ENCODE results near the gene FEM1A. TPM values are rescaled to one million over a fixed set of nuclear protein-coding genes. Genes with fewer than 3 reads are reported as not detected.

Gene FEM1A
- total and polyA plus RNA-seq, 2 experiments from 2014 or later = 1.1 to 11.0 TPM

DNA sequence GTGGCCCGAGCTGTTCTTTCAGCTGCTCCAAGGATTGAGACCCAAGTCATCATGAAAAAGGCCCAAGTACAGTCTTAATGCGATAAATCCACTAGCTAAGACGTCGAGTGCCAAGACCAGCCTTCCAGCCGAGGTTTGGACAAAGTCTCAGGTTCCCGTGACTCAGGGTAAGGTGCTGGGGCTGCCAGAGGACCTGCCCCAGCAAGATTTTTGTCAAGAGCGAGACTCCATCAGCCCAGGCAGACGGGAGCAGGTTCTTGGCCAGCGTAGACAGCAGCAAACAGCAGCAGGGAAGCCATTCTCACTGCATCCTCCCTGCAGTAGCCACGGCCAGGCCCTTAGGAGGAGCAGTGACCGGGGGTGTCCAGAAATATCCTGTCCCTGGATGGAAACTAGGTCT, 3.4 kb downstream of the FEM1A start:
- Histone ChIP-seq H3K27me3 (replicated peaks; ENCODE audit: insufficient read depth) (no peaks in the 10 kb centered on the region), H3K9ac (peak overlapping the region; percentile 11; the same call in 1 of the 2 replicates), H3K79me2 (ENCODE audit: insufficient read depth) (peaks cover 50% of the 10 kb centered on the region), H3K4me3 (no peak overlapping the region), H2AFZ (no peak overlapping the region), H3K36me3 (ENCODE audit: low read depth) (peaks cover 7% of the 10 kb centered on the region; the same call in 1 of the 2 replicates), H3K4me2 (ENCODE audit: unreplicated experiment) (no peak overlapping the region), H3K4me1 (ENCODE audit: insufficient read depth) (peaks cover 4% of the 10 kb centered on the region; the same call in 1 of the 2 replicates), H3K9me3 (ENCODE audit: low read depth) (no peaks in the 10 kb centered on the region), H3F3A (ENCODE audit: insufficient read depth) (no peaks in the 10 kb centered on the region), H4K20me1 (ENCODE audit: insufficient read depth) (no peaks in the 10 kb centered on the region), H3K27ac (no peak overlapping the region), H3K9me2 (ENCODE audit: insufficient read depth) (no peaks in the 10 kb centered on the region)
- TF ChIP-seq EZH2 (IDR thresholded peaks at IDR 0.05; ENCODE audit: insufficient read depth, poor library complexity, severe bottlenecking) (no peak), EZH2phosphoT487 (IDR thresholded peaks at IDR 0.05; ENCODE audit: insufficient read depth, low read depth) (no peak)
- WGBS, 2 experiments (ENCODE audit: low coverage in 1 of 2, low lambda C conversion rate in 2 of 2, missing lambda C conversion rate in 2 of 2) = 85 to 90% methylated on average over 10 to 11 of the region's 11 CpGs
- DNase-seq = no peak
- in situ Hi-C loops (cut with MboI) = no loop called here

DNA sequence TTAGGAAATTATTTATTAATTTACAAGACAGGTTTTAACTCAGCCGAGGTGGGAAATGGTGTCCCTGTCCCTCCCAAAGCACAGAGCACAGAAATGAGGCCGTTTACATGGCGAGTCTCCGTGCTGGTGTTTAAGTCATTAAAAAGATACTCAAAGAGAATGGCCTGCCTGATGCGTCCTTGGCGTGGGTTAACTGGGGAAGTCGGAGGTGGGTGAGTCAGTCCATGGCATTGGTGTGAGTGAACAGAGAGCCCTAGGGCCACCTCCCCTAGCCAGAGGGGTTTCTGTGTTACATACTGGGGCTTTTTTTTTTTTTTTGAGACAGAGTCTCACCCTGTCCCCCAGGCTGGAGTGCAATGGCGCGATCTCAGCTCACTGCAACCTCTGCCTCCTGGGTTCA, 3.9 kb downstream of the FEM1A start:
- Histone ChIP-seq H3K9ac (no peak overlapping the region; the same call in 1 of the 2 replicates), H3K9me2 (ENCODE audit: insufficient read depth) (no peaks in the 10 kb centered on the region), H3F3A (ENCODE audit: insufficient read depth) (no peaks in the 10 kb centered on the region), H4K20me1 (ENCODE audit: insufficient read depth) (no peaks in the 10 kb centered on the region), H3K27me3 (replicated peaks; ENCODE audit: insufficient read depth) (no peaks in the 10 kb centered on the region), H3K9me3 (ENCODE audit: low read depth) (no peaks in the 10 kb centered on the region), H3K36me3 (ENCODE audit: low read depth) (peaks cover 7% of the 10 kb centered on the region; the same call in 1 of the 2 replicates), H3K79me2 (ENCODE audit: insufficient read depth) (peaks cover 50% of the 10 kb centered on the region), H3K27ac (no peak overlapping the region), H2AFZ (no peak overlapping the region), H3K4me1 (ENCODE audit: insufficient read depth) (peaks cover 4% of the 10 kb centered on the region; the same call in 1 of the 2 replicates), H3K4me3 (no peak overlapping the region), H3K4me2 (ENCODE audit: unreplicated experiment) (no peak overlapping the region)
- in situ Hi-C loops (cut with MboI) = no loop called here
- no peak for TF ChIP-seq EZH2 (IDR thresholded peaks at IDR 0.05; ENCODE audit: insufficient read depth, poor library complexity, severe bottlenecking)
- no peak for TF ChIP-seq EZH2phosphoT487 (IDR thresholded peaks at IDR 0.05; ENCODE audit: insufficient read depth, low read depth)
- WGBS, 2 experiments (ENCODE audit: low coverage in 1 of 2, low lambda C conversion rate in 2 of 2, missing lambda C conversion rate in 2 of 2) = 66 to 71% methylated on average over 7 to 9 of the region's 9 CpGs
- peak; percentile 54 for DNase-seq

DNA sequence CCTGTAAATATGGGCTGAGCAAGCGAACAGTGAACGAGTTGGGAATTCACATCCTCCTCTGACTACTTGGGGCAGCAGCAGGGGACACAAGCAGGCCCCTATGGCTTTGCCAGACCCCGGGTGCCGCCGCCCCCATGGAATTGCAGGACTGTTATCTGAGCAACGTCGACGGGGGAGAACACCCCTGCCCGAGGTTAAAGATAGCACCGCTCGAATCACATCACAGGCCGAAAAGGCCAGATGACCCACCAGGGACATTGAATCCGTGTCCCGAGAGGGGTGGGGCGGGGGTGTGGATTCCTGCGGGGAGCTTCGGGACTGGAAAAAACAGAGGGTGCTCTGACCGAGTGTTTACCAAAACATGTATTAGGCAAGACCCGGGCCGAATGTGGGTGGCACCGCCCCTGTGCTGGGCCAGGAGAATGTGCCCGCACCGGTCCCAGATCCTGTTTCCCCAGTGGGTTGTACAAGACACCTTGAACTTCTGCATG, 9.1 kb downstream of the FEM1A start:
- Histone ChIP-seq H3K9ac (no peak overlapping the region), H3K27me3 (replicated peaks; ENCODE audit: insufficient read depth) (no peaks in the 10 kb centered on the region), H3K9me3 (ENCODE audit: low read depth) (no peaks in the 10 kb centered on the region), H3K4me1 (ENCODE audit: insufficient read depth) (no peaks in the 10 kb centered on the region), H3K4me3 (no peak overlapping the region), H4K20me1 (ENCODE audit: insufficient read depth) (no peaks in the 10 kb centered on the region), H3K79me2 (ENCODE audit: insufficient read depth) (peaks cover 13% of the 10 kb centered on the region), H3K36me3 (ENCODE audit: low read depth) (no peaks in the 10 kb centered on the region; the same call in 1 of the 2 replicates), H3F3A (ENCODE audit: insufficient read depth) (no peaks in the 10 kb centered on the region), H3K4me2 (ENCODE audit: unreplicated experiment) (no peak overlapping the region), H3K9me2 (ENCODE audit: insufficient read depth) (no peaks in the 10 kb centered on the region), H3K27ac (no peak overlapping the region), H2AFZ (no peak overlapping the region)
- no peak for DNase-seq
- 75 to 76% methylated on average over 20 to 23 of the region's 23 CpGs for WGBS, 2 experiments (ENCODE audit: low coverage in 1 of 2, low lambda C conversion rate in 2 of 2, missing lambda C conversion rate in 2 of 2)
- TF ChIP-seq EZH2phosphoT487 (IDR thresholded peaks at IDR 0.05; ENCODE audit: insufficient read depth, low read depth) (no peak), EZH2 (IDR thresholded peaks at IDR 0.05; ENCODE audit: insufficient read depth, poor library complexity, severe bottlenecking) (no peak)
- in situ Hi-C loops (cut with MboI) = loop anchor here (10.0 kb wide), 1 partner anchor 234 kb away; no protein-coding TSS in a partner anchor

DNA sequence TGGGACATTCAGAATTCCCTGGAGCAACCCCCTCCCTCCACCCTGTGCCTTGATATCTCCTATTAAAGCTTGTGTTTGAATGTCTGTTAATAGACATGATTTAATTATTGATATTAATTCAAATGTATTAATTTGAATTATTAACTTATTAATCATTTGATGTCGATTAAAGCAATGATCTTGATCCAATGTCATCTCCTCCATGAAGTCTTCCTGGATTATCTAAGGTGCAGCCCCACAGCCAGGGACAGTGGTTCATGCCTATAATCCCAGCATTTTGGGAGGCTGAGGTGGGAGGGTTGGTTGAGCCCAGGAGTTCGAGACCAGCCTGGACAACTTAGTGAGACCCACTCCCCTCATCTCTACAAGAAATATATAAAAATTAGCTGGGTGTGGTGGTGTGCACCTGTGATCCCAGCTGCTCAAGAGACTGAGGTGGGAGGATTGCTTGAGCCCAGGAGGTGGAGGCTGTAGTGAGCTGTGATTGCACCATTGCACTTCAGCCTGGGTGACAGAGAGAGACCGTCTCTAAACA, 9.6 kb downstream of the FEM1A start:
- Histone ChIP-seq H3K9me2 (ENCODE audit: insufficient read depth) (no peaks in the 10 kb centered on the region), H3K9ac (no peak overlapping the region), H3K27ac (no peak overlapping the region), H2AFZ (no peak overlapping the region), H3K79me2 (ENCODE audit: insufficient read depth) (peaks cover 8% of the 10 kb centered on the region), H3K9me3 (ENCODE audit: low read depth) (no peaks in the 10 kb centered on the region), H3K4me2 (ENCODE audit: unreplicated experiment) (no peak overlapping the region), H3K4me3 (no peak overlapping the region), H3K27me3 (replicated peaks; ENCODE audit: insufficient read depth) (no peaks in the 10 kb centered on the region), H3F3A (ENCODE audit: insufficient read depth) (no peaks in the 10 kb centered on the region), H3K4me1 (ENCODE audit: insufficient read depth) (no peaks in the 10 kb centered on the region), H4K20me1 (ENCODE audit: insufficient read depth) (no peaks in the 10 kb centered on the region), H3K36me3 (ENCODE audit: low read depth) (no peaks in the 10 kb centered on the region; the same call in 1 of the 2 replicates)
- WGBS, 2 experiments (ENCODE audit: low coverage in 1 of 2, low lambda C conversion rate in 2 of 2, missing lambda C conversion rate in 2 of 2) = 79 to 88% methylated on average over 3 of the region's 3 CpGs
- TF ChIP-seq EZH2 (IDR thresholded peaks at IDR 0.05; ENCODE audit: insufficient read depth, poor library complexity, severe bottlenecking) (no peak), EZH2phosphoT487 (IDR thresholded peaks at IDR 0.05; ENCODE audit: insufficient read depth, low read depth) (no peak)
- in situ Hi-C loops (cut with MboI) = loop anchor here (10.0 kb wide), 1 partner anchor 234 kb away; no protein-coding TSS in a partner anchor
- DNase-seq = no peak
